ENCODE results near the gene GJB4.
"Not testable (repeated sequence)": the region's sequence is repeated elsewhere in the genome, so short reads cannot be mapped to it uniquely, and the experiment has no call there.

The GJB4 gene

DNA sequence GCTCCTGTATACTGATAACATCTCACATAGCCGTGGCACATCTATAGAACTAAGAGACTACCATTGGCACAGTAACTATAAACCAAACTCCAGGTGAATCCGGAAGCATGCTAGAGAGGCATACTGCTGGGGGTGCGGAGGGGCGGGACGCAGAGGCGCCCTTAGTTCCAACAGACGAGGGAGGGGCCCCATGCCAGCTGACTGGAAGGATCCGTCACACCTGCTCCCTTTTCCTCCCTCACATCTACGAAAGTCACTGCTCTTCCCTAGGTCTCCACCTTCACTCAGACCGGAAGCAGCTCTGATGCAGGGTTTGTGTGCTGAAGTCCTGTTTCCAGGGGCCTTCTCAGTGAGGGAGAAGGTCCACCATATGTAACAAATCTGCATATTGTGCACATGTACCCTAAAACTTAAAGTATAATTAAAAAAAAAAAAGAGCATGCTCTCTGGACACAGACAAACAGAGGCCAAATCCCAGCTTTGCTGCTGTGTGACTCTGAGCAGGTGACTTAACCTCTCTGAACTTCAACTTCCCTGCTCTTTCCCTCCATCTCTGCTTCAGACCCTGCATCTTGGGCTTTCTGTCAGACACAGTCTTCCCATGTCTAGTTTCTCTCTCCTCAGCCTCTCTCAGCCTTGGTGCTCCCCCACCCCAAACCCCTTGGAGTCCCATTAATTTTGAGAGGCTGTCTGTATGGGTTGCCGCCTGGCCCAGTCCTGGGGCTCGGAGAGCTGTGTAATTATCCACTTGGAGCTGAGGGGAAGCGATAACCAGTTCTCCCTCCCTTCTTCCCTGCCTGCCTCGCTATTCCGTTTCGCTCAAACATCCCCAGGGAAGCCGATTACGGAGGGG is 12.5 kb upstream of the GJB4 start:
- DNase-seq, result no peak

DNA sequence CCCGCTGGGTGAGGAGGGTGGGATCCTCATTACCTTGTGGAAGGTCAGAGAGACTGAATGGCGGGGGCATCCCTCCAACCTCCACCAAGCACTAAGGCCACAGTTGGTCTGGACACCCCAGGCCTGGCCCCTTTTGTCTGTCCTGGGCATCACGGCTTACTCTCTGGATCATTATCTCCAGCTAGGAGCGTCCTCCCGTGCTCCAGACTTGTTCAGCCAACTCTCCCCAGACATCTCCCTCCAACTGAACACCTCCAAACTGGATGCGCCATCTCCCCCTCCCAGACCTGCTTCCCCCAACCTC is 11.9 kb upstream of the GJB4 start:
- no peak for DNase-seq

DNA sequence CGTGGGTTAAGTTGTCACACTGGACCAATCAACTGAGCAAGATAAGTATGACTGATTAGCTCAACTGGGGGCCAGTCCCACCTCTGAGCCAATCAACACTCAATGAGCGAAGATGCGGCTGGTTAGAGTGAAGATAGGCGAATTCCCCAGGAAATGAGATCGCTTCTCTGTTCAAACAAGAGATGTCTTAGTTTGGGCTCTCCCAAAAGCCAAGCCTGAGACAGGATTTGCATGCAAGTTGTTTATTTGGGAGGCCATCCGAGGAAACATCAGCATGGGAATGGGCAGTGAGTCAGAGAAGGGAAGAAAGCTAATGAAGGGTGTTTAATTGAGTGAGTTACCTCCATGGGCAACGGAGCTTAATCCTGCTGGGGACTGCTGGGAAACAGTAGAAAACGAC is 9.5 kb upstream of the GJB4 start:
- no peak for DNase-seq

DNA sequence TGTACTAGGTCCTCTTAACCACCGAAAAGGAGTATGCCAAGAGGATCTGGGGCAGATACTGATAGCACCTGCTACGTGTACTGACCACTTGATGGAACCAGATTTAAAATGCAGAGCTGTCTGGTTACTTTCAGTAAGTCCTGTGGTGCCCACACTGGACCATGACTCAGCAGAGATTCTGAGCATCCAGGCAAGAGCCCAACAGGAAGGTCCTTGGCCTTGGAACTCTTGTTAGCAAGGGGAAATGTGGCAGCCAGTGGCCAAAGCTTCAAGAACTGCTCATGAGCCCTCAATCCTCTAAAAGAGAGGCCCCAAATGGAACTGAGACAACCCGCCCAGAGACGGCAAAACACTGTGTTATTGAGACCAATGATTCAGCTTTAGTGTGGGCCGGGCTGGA is 8.9 kb upstream of the GJB4 start:
- DNase-seq, result no peak

DNA sequence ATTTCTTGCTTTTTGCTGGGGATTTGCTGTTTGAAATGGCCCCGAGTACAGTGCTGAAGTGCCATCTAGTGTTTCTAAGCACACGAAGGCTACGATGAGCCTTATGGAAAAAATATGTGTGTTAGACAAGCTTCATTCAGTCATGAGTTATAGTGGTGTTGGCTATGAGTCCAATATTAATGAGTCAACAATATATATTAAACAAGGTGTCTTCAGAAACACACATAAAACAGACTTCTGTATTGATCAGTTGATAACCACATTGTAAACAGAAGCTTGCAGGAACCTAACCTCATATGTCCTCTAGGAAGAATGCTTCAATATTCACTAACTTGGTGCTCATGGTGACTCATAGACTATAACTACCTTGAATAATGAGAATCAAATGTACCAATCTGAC is 6.4 kb upstream of the GJB4 start:
- no peak for DNase-seq

DNA sequence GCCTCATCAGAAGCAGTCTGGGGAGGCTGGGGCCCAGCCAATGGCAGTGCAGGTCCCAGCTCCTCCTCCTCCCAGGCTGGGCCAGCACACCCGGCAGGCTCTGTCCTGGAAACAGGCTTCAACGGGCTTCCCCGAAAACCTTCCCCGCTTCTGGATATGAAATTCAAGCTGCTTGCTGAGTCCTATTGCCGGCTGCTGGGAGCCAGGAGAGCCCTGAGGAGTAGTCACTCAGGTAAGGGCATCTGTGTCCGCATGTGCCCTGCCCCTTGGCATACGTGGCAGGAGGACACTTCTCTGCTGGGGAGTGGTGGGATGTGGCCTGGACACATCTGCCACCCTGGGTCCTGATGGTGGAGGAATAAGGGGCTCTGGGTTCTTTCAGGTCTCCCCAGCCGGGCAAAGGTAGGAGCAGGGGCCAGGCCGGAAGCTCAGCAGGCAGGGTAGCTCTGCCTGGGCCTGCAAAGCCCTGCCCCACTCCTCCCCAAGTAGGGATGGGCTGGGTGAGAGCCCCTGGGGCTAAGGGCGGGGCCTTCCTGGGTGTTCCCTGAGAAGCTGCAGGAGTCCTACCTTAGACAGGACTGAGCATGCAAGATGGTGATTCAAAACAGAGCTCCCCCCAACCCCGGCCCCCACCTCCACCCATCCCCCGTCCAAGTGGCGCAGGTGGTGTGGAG is 4.4 kb upstream of the GJB4 start, which contains the start of gene GJB5:
Gene GJB5 (plus strand): TSS at position 84 of the 674 bp plus-strand sequence. CDS start 2,284 bp downstream, outside the sequence.
- DNase-seq, result no peak

DNA sequence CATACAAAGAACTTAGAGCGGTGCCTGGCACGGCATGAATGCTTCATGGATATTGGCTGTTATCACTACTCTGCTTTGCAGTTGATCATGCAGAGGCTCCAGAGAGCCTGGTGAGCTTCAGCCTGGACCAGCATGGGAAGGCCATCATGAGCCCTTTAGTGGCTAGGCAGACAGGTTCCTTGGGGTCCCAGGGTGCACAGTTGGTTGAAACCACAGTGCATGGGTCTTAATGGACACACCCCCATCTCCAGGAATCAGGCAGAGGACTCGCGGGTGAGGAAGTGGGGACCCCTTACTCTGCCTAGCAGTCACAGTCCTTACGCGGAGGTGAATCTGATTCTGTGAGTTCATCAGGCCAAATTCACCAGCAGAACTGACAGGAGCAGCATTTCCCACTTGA is 3.6 kb upstream of the GJB4 start:
- DNase-seq, result no peak

DNA sequence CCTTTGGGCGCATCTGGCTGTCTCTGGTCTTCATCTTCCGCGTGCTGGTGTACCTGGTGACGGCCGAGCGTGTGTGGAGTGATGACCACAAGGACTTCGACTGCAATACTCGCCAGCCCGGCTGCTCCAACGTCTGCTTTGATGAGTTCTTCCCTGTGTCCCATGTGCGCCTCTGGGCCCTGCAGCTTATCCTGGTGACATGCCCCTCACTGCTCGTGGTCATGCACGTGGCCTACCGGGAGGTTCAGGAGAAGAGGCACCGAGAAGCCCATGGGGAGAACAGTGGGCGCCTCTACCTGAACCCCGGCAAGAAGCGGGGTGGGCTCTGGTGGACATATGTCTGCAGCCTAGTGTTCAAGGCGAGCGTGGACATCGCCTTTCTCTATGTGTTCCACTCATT is 2.2 kb upstream of the GJB4 start:
- DNase-seq, result no peak

DNA sequence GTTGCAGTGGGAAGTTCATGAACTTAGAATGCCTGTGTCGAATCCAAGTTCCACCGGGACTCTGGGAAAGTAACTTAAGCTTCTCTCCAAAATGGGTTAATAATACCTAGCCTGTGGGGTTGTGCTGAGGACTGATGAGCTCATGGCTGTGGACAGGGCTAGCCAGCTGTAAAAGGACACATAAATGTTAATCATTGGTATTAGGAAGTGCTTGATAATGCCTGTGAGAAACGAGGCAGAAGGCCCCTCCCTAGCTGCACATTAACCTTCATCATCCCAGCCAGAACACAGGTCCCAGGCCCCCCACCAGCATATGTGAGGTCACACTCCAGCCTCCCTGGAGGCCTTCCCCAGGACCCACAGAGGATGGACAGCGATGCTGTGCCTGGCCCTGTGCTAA is 789 bp upstream of the GJB4 start:
- no peak for DNase-seq

DNA sequence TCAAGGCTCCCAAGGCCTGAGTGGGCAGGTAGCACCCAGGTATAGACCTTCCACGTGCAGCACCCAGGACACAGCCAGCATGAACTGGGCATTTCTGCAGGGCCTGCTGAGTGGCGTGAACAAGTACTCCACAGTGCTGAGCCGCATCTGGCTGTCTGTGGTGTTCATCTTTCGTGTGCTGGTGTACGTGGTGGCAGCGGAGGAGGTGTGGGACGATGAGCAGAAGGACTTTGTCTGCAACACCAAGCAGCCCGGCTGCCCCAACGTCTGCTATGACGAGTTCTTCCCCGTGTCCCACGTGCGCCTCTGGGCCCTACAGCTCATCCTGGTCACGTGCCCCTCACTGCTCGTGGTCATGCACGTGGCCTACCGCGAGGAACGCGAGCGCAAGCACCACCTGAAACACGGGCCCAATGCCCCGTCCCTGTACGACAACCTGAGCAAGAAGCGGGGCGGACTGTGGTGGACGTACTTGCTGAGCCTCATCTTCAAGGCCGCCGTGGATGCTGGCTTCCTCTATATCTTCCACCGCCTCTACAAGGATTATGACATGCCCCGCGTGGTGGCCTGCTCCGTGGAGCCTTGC is 1.7 kb downstream of the GJB4 start:
- no peak for DNase-seq

DNA sequence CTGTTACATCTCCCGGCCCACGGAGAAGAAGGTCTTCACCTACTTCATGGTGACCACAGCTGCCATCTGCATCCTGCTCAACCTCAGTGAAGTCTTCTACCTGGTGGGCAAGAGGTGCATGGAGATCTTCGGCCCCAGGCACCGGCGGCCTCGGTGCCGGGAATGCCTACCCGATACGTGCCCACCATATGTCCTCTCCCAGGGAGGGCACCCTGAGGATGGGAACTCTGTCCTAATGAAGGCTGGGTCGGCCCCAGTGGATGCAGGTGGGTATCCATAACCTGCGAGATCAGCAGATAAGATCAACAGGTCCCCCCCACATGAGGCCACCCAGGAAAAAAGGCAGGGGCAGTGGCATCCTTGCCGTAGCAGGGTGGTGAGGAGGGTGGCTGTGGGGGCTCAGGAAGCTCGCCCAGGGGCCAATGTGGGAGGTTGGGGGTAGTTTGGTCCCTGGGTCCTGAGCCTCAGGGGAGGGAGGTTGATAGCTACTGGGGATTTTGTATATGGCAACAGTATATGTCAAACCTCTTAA is 2.3 kb downstream of the GJB4 start:
- no peak for DNase-seq

DNA sequence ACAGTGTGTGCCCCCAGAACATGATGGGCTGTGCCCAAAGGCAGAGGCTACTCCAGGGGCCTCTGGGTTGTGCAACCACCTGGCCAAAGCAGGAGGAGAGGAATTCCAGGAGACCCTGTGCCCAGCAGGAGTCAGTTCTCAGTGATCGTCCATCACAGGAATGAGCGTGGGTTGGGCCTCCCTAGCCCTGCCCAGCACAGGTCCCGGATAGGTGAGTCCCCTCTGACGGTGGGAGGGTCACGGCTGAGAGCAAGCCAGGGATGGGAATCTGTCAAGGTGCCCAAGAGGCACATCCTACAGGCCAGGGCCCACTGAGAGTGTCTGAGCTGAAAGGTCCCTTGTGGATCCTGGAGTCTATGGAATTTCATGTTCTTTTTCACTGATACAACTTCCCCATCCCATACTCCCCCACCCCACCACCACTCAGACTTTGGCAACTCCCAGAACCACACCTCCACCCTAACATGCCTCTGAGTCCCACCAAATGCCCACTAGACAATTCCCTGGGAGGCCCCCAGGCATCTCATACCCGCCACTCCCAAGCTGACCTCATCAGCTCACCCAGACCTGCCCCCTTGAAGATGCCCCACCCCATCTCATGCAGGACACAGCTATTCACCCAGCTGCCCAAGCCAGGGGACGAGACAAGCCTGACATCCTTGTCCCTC is 3.1 kb downstream of the GJB4 start:
- DNase-seq, result no peak

DNA sequence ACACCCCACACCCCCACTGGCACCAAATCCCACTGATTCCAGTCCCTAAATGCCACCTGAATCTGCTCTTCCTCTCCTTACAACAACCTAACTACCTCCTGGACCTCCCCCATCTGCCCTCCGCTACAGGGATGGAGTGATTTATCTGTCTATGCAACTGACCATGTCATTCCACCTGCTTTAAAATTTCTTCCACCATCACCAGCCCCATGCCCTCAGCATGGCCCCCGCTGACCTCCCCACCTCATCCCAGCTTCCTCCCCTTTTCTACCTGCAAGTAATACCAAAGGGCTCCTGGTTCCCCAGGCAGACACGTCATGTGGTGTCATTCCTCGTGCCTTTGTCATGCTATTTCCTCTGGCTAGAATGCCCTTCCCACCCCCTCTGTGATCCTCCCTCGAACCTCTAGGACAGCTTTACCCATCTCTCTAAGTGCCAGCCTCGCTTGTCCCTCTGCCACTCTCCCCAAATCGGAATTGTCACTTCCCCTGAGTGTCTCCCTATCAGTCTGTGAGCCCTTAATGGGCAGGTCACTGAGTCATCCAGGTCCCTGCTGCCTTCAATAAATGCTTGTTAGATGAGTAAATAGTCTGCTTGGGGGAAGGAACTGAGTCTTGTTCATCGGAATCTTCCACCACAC is 3.7 kb downstream of the GJB4 start:
- DNase-seq, result no peak

DNA sequence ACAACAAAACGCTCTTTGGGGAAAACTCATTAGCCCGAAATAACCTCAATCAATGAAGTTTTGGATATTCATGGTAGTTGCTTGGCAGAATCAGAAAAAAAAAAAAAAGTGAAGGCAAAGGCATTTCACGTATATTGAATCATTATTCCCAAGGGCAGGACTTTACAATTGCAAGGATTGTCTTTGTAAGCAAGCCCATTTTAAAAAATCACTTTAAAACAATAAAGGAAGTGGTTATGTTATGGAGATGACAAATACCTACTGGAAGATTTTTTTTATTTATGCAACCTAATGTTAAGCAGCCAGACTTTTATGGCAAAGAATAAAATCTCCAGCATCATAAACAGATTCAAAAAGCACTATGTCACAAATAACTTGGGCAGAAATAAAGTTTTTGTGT is 9.3 kb downstream of the GJB4 start:
- no peak for DNase-seq

DNA sequence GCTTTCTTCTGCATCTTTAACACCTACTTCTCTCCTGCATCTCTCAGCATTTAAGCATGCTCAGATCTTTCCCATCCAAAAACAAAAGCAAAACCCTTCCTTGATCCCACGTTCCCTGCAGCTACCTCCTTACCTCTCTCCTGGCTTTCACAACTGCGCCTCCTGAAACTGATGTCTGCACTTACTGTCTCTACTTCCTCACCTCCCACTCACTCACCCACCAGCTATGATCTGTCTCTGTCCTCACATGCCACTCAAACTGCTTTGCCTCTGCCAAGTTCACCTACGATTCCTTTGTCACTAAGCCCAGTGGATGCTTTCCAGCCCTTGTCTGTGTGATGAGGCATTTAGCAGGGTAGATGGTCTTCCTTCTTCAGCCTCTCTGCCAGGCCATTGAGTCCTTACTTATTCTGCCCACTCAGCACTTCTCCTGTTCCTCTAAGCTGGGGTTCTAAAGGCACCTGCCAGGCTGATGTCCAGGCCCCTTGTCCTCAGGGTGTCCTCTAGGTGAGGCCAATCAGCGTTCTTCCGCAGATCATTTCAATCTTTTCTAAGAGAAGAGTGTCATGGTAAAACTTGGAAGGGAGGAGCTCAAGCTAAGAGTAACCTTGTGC is 11.5 kb downstream of the GJB4 start:
- no peak for DNase-seq

DNA sequence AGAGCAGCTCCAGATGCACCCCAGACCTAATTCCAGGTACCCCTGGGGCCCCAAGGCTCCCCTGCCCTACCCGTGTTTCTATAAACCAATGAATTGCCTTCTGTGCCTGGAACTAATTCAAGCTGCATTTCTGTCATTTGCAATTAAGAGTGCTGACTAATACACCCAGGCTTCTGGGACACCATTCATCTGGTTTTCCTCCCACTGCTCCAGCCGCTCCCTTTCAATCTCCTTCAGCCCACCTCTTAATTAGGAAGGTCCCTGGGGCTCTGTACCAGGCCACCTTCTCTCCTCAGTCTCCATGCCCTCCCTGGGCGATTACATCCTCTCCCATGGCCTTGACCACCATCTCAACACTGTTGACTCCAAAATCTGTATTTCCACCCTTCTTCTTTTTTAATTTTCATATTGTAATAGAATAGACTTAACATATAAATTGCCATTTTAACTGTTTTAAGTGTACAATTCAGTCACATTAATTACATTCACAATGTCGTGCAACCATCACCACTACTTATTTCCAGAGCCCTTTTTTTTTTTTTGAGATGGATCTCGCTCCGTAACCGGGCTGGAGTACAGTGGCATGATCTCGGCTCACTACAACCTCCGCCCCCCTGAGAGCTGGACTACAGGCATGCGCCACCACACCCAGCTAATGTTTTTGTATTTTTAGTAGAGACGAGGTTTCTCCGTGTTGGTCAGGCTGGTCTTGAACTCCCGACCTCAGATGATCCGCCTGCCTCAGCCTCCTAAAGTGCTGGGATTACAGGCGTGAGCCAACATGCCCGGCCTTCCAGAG is 12.2 kb downstream of the GJB4 start:
- DNase-seq, result no peak

DNA sequence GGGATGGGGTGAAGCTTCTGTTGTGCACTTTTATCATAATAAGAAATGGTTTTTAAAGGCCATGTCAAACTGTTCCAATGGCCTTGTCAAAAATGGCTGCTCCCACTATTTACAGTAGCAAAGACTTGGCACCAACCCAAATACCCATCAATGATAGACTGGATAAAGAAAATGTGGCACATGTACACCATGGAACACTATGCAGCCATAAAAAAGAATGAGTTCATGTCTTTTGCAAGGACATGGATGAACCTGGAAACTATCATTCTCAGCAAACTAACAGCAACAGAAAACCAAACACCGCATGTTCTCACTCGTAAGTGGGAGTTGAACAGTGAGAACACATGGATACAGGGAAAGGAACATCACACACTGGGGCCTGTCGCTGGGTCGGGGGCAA is 13.6 kb downstream of the GJB4 start:
- DNase-seq, result not testable (repeated sequence)

DNA sequence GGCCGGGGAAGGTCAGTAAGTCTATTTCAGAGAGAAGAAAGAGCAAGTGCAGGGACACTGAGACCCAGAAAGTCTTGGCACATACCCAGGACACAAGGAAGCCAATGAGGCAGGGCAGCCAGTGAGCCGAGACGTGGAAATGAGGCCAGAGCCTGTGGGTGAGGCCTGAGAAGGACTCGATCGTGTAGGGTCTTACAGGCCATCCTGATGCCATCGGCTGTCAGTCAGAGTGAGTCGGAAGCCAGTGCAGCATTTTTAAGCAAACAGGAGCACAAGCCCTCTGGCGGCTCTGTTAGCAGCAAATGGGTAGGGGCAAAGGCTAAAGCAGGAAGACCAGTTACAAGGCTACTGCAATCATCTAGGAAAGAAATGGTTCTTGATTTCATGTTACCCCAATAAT is 15.4 kb downstream of the GJB4 start:
- no peak for DNase-seq

DNA sequence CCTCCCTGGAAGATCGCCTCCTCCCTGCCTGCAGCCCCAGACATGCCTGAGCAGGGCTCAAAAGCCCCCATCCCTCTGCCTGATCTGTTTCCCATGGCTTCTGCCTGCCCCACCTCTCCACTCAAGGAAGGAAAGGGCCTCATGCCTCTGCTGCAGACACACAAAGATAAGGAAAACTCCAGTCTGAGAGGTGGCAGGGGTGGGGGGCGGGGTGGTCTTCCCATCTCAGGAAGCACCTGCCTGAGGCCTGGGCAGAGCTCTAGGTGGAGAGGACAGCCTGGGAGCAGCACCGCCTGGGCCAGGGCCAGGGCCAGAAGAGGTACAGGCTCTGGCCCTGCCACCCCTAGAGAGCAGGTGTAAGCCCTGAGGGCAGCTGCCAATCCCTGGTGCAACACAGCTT is 17.4 kb downstream of the GJB4 start:
- no peak for DNase-seq

DNA sequence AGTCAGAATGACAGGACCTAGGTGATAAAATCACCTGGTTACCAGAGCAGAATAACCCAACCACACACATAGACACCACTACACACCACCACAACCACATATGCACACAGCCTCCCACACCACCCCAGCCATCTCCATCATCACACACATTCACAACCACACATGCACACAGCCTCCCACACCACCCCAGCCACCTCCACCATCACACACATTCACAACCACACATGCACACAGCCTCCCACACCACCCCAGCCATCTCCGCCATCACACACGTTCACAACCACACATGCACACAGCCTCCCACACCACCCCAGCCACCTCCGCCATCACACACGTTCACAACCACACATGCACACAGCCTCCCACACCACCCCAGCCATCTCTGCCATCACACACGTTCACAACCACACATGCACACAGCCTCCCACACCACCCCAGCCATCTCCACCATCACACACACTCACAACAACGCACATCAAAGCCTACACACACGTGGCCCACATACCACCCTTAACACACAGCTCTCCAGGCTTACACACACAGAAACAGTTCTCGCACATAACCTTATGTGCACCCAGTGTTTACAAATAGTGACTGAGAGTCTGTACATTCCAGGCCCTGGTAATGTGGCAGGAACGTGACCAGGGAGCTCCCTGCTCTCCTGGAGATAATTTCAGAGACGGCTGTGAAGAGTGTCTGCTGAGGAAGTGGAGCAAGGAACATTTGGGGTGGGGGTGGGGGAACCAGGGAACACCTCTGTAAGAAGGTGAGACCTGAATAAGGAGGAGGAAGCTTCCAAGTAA is 18.2 kb downstream of the GJB4 start:
- DNase-seq, result no peak

DNA sequence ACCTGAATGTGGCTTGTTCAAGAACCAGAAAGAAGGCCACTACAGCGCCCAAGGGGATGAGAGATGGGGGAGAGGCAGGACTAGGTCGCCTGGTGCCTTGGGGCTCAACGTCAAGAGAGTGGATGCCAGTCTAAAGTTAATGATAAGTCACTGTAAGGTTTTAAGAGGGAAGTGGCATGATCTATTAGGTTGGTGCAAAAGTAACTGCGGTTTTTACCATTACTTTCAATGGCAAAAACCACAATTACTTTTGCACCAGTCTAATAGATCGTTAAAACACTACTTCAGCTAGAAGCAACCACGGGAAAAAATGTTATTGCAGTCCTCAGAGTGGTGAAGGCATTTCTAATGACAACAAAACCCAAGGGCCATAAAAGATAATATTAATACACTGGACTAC is 18.8 kb downstream of the GJB4 start:
- DNase-seq, result no peak
